GM12892 (cell line): ENCODE data around the gene TM9SF3.

ENCODE experiments used
- POLR2A ChIP-seq: IDR thresholded peaks from 2 replicates; pipeline ENCODE4 v1.6.1; 2011; ENCODE audit warnings: low read depth, low read length, control low read depth
- TAF1 ChIP-seq: IDR thresholded peaks from 2 replicates; pipeline ENCODE4 v1.6.1; 2011; ENCODE audit warnings: low read depth, mild to moderate bottlenecking, control low read depth, low read length, borderline replicate concordance

- TF ChIP-seq TAF1 (no peak), POLR2A (no peak)
Measured at GRCh38 chr10:96493871-96494525, 92.8 kb downstream of the TM9SF3 start.
